Astrocyte (in vitro differentiated cells and primary cell): Measurements from ENCODE around the gene ABT1. TPM values are rescaled to one million over a fixed set of nuclear protein-coding genes. Genes with fewer than 3 reads are reported as not detected.

Experiments used
- DNase-seq: peaks from one replicate; pipeline ENCODE4 v3.0.0-alpha.2; 2010; ENCODE audit warnings: low read depth
- FAIRE-seq: peaks from 2 replicates; lab custom pipeline; 2011; peaks lifted over from hg19 to GRCh38; lab: Jason Lieb, UNC
- H2AFZ ChIP-seq: 2 replicates; pipeline ENCODE4 v1.6.0; 2012; ENCODE audit warnings: low read depth, low read length, inconsistent platforms
- H3K27ac ChIP-seq: 2 replicates; pipeline ENCODE4 v1.5.1; 2011; ENCODE audit warnings: low read depth, low read length, inconsistent platforms
- H3K27me3 ChIP-seq: 2 replicates; pipeline ENCODE4 v1.6.0; 2011; ENCODE audit warnings: low read length, inconsistent platforms; ENCODE audit not compliant: insufficient read depth
- H3K36me3 ChIP-seq: 2 replicates; pipeline ENCODE4 v1.5.1; 2011; ENCODE audit warnings: low read length, inconsistent platforms; ENCODE audit not compliant: insufficient read depth
- H3K4me1 ChIP-seq: 2 replicates; pipeline ENCODE4 v1.5.1; 2011; ENCODE audit warnings: low read length, inconsistent platforms; ENCODE audit not compliant: insufficient read depth
- H3K4me2 ChIP-seq: 2 replicates; pipeline ENCODE4 v1.6.0; 2012; ENCODE audit warnings: low read length, inconsistent platforms
- H3K4me3 ChIP-seq: 2 replicates; pipeline ENCODE4 v1.5.1; 2011; ENCODE audit warnings: low read depth, mild to moderate bottlenecking, low read length, inconsistent platforms; ENCODE audit not compliant: insufficient read depth
- H3K79me2 ChIP-seq: 2 replicates; pipeline ENCODE4 v1.6.0; 2012; ENCODE audit warnings: mild to moderate bottlenecking, low read length, inconsistent platforms; ENCODE audit not compliant: insufficient read depth
- H3K9ac ChIP-seq: 2 replicates; pipeline ENCODE4 v1.6.0; 2012; ENCODE audit warnings: mild to moderate bottlenecking, low read length, inconsistent platforms
- H3K9me3 ChIP-seq: 2 replicates; pipeline ENCODE4 v1.5.1; 2012; ENCODE audit warnings: low read depth, mild to moderate bottlenecking, low read length, inconsistent platforms; ENCODE audit not compliant: insufficient read depth
- H4K20me1 ChIP-seq: 2 replicates; pipeline ENCODE4 v1.6.0; 2012; ENCODE audit warnings: low read length, inconsistent platforms; ENCODE audit not compliant: insufficient read depth
- H3K27ac Mint-ChIP-seq: one replicate; pipeline ENCODE4 v1.8.0; 2021; ENCODE audit warnings: mild to moderate bottlenecking, mixed read lengths; ENCODE audit not compliant: unreplicated experiment
- H3K27me3 Mint-ChIP-seq: one replicate; pipeline ENCODE4 v1.8.0; 2021; ENCODE audit warnings: low read depth, mixed read lengths; ENCODE audit not compliant: unreplicated experiment
- H3K36me3 Mint-ChIP-seq: one replicate; pipeline ENCODE4 v1.8.0; 2021; ENCODE audit warnings: low read depth, mixed read lengths; ENCODE audit not compliant: unreplicated experiment
- H3K4me1 Mint-ChIP-seq: one replicate; pipeline ENCODE4 v1.8.0; 2021; ENCODE audit warnings: low read depth, mixed read lengths; ENCODE audit not compliant: unreplicated experiment
- H3K4me3 Mint-ChIP-seq: one replicate; pipeline ENCODE4 v1.8.0; 2021; ENCODE audit warnings: mild to moderate bottlenecking, moderate library complexity, mixed read lengths; ENCODE audit not compliant: unreplicated experiment
- H3K9me3 Mint-ChIP-seq: one replicate; pipeline ENCODE4 v1.8.0; 2021; ENCODE audit warnings: mild to moderate bottlenecking, mixed read lengths; ENCODE audit not compliant: unreplicated experiment
- EZH2 ChIP-seq: IDR thresholded peaks from 2 replicates; pipeline ENCODE4 v1.6.1; 2012; ENCODE audit warnings: mild to moderate bottlenecking, low read length, inconsistent platforms; ENCODE audit not compliant: insufficient read depth
- total RNA-seq: library from RNA; stranded (reverse); gene quantifications from 2 replicates; pipeline ENCODE4 v1.2.1, GENCODE V29; 2021
- TF ChIP-seq, protein P1 (sequence below): IDR thresholded peaks from 2 replicates; pipeline ENCODE4 v1.5.1; 2011; ENCODE audit warnings: low read depth, mild to moderate bottlenecking, inconsistent platforms, low read length, moderate library complexity; ENCODE audit not compliant: insufficient read depth

ABT1 gene
- total RNA-seq, 1 donor from 2014 or later: 17.3 TPM

DNA sequence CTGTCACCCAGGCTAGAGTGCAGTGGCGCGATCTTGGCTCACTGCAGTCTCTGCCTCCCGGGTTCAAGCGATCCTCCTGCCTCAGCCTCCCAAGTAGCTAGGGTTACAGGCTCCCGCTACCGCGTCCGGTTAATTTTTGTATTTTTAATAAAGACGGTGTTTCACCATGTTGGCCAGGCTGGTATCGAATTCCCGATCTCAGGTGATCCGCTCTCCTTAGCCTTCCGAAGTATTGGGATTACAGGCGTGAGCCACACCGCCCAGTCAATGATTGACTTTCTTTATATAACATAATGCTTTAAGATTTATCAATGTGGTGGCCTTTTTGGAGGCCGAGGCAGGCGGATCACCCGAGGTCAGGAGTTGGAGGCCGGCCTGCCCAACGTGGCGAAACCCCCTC is 7.8 kb upstream of the ABT1 start:
- H3K27ac Mint-ChIP-seq: no peak overlapping the region
- no peak for FAIRE-seq

DNA sequence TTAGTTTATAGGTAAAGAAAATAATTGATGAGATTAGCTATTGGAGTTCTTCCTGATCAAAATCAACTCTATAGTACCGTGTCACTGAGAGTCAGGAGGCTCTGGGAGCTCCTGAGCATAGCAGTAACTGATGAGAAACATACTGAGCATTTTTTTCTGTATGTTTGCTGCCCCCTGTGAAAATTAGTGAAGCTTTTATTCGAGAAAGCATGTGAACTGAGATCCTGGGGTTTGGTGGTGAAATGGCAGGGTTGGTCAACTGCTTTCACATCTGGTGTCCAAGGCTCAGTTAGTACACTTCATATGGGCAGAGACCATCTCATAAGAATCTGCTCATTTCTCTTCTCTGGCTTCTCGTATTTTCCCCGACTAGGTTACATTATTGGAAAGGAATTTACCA is 4.1 kb upstream of the ABT1 start:
- Histone ChIP-seq H3K27ac (no peak overlapping the region), H4K20me1 (peaks cover 4% of the 10 kb centered on the region), H3K9me3 (no peaks in the 10 kb centered on the region), H3K4me1 (peaks cover 13% of the 10 kb centered on the region), H2AFZ (no peak overlapping the region), H3K4me3 (no peak overlapping the region), H3K79me2 (peaks cover 9% of the 10 kb centered on the region), H3K9ac (no peak overlapping the region), H3K4me2 (no peak overlapping the region), H3K36me3 (no peaks in the 10 kb centered on the region), H3K27me3 (peaks cover 22% of the 10 kb centered on the region)
- Mint-ChIP-seq H3K4me3 (no peak overlapping the region), H3K36me3 (no peaks in the 10 kb centered on the region), H3K27me3 (peaks cover 5% of the 10 kb centered on the region), H3K27ac (no peak overlapping the region), H3K9me3 (no peaks in the 10 kb centered on the region), H3K4me1 (no peaks in the 10 kb centered on the region)
- DNase-seq (no peak), FAIRE-seq (no peak)
- TF ChIP-seq EZH2: no peak
- TF ChIP-seq, protein P1, sequence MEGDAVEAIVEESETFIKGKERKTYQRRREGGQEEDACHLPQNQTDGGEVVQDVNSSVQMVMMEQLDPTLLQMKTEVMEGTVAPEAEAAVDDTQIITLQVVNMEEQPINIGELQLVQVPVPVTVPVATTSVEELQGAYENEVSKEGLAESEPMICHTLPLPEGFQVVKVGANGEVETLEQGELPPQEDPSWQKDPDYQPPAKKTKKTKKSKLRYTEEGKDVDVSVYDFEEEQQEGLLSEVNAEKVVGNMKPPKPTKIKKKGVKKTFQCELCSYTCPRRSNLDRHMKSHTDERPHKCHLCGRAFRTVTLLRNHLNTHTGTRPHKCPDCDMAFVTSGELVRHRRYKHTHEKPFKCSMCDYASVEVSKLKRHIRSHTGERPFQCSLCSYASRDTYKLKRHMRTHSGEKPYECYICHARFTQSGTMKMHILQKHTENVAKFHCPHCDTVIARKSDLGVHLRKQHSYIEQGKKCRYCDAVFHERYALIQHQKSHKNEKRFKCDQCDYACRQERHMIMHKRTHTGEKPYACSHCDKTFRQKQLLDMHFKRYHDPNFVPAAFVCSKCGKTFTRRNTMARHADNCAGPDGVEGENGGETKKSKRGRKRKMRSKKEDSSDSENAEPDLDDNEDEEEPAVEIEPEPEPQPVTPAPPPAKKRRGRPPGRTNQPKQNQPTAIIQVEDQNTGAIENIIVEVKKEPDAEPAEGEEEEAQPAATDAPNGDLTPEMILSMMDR: no peak

More for the DNA sequence above, 7.8 kb upstream of the ABT1 start:
- H2AFZ ChIP-seq: no peak overlapping the region
- H3K4me3 ChIP-seq: no peak overlapping the region
- no peaks in the 10 kb centered on the region for H3K79me2 ChIP-seq
- peaks cover 14% of the 10 kb centered on the region for H3K27me3 Mint-ChIP-seq
- H3K36me3 ChIP-seq: no peaks in the 10 kb centered on the region
- no peak overlapping the region for H3K9ac ChIP-seq
- no peak overlapping the region for H3K4me3 Mint-ChIP-seq
- no peaks in the 10 kb centered on the region for H3K9me3 ChIP-seq
- no peaks in the 10 kb centered on the region for H3K4me1 ChIP-seq
- no peak overlapping the region for H3K27ac ChIP-seq
- H4K20me1 ChIP-seq: no peaks in the 10 kb centered on the region
- no peak for DNase-seq
- no peaks in the 10 kb centered on the region for H3K36me3 Mint-ChIP-seq
- H3K4me2 ChIP-seq: no peak overlapping the region
- no peaks in the 10 kb centered on the region for H3K4me1 Mint-ChIP-seq
- TF ChIP-seq, protein P1: no peak
- no peak for TF ChIP-seq EZH2
- H3K27me3 ChIP-seq: peaks cover 22% of the 10 kb centered on the region
- no peaks in the 10 kb centered on the region for H3K9me3 Mint-ChIP-seq

DNA sequence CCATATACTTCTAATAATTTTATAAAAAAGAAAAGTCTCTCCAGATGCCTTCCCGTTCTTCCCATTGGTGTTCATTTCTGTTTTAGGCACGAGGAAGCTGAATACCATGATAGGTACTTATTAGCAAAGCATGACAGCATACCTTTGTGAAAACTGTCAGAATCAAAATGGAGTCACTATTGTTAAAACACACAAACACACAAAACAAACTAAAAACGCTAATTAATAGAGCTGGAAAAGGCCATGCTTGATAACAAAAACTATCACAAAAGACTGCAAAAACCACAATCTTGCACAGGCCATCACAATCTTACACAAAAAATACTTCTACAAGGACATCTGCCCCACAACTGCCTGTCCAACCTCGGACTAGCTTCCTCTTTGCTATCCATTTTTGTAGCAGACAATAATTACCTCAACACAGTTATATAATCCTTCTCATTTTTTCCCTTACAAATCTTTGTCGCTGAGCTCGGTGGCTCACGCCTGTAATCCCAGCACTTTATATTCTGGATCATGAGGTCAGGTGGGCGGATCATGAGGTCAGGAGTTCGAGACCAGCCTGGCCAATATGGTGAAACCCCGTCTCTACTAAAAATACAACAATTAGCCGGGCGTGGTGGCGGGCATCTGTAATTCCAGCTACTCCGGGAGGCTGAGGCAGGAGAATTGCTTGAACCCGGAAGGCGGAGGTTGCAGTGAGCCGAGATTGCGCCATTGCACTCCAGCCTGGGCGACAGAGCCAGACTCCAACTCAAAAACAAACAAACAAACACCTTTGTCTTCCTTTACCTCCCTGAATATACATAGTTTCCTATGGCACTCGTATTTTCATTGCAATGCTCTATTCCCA is 3.2 kb upstream of the ABT1 start:
- H4K20me1 ChIP-seq: peaks cover 7% of the 10 kb centered on the region
- no peak overlapping the region for H2AFZ ChIP-seq
- Mint-ChIP-seq H3K9me3 (no peaks in the 10 kb centered on the region), H3K4me1 (peaks cover 3% of the 10 kb centered on the region), H3K27ac (no peak overlapping the region), H3K4me3 (peak overlapping the region; percentile 81), H3K36me3 (no peaks in the 10 kb centered on the region), H3K27me3 (peaks cover 5% of the 10 kb centered on the region)
- DNase-seq (no peak), FAIRE-seq (no peak)
- peaks cover 17% of the 10 kb centered on the region for H3K4me1 ChIP-seq
- peaks cover 4% of the 10 kb centered on the region for H3K36me3 ChIP-seq
- H3K4me2 ChIP-seq: no peak overlapping the region
- TF ChIP-seq, protein P1: no peak
- no peak for TF ChIP-seq EZH2
- H3K9ac ChIP-seq: no peak overlapping the region
- peaks cover 22% of the 10 kb centered on the region for H3K27me3 ChIP-seq
- no peak overlapping the region for H3K27ac ChIP-seq
- H3K79me2 ChIP-seq: peaks cover 18% of the 10 kb centered on the region
- H3K9me3 ChIP-seq: no peaks in the 10 kb centered on the region
- no peak overlapping the region for H3K4me3 ChIP-seq
